Activated CD4-positive, alpha-beta T cell treated with anti-CD3 and anti-CD28 coated beads, Interleukin-2, amount 50 U/mL, for 48 hours (primary cell): ENCODE data around the gene PCSK6.
"Not testable (repeated sequence)": the region's sequence is repeated elsewhere in the genome, so short reads cannot be mapped to it uniquely, and the experiment has no call there.

Experiments used
- DNase-seq, 2 experiments: peaks; one replicate each; pipeline ENCODE4 v3.0.0-alpha.2; 2020

PCSK6 gene

DNA sequence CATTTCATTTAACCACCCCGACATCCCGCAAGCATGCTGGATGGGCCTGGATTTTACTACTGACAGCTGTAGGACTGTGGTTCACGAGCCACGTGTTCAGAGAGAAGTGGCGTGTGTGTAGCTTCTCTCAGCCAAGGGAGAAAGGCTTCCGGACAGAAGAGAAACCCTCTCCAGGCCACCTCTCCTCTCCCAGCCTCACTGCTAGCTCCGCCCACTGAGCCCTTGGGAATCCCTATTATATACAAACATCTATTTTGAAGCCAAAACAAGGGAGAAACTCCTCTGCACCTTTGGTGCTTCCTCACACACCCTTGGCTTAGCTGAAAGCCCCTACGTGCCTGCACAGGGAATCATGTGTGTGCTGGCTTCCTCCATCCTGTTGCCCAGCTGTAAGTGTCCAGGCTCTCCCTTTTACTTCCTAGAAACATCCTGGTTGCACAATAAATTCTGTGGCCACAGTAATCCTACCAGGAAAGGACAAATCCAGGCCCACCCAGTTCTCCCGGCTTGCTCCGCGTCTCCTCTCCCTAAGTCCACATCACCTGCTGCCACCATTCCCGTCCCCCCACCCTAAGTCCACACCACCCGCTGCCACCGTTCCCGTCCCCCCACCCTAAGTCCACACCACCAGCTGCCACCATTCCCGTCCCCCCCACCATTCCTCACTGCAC is 30.5 kb downstream of the PCSK6 start:
- no peak for DNase-seq

DNA sequence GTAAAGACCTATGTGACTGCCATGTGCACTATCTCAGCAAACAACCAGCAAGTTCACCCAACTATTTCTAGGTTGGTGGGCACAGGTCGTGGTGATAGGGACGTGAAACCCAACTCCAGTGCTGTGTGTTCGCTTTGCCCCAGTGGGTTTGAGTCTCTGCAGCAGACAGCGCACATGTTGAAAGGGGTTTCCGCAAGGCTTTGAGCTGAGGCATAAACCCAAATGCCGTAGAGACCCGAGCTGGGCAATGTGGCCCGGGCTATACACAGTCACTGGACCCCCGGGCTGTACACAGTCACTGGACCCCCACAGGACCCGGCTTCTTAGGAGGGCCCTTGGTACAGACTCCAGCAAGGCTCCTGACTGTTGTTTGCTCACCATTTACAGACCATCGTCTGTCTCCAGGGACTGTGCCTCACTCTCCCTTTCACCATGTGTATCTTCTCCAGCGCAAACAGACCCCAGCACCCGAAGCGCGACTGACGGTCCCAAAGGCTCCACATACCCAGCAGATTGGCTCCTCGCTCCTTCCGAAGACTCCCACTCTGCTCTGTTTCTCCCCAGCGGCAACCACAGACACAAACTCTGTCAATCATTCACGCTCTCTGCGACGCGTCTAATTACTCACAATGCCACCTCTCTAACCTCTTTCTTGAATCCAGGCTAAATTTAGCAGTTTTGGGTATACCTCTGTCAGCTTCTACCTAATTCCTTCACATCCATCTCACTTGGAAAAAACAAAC is 31.2 kb downstream of the PCSK6 start:
- DNase-seq, result no peak

GRCh38 chr15:101457696-101458095 is 31.8 kb downstream of the PCSK6 start:
- DNase-seq, result no peak

GRCh38 chr15:101456057-101456739 is 33.3 kb downstream of the PCSK6 start:
- DNase-seq, result no peak

GRCh38 chr15:101455291-101456025 is 34.0 kb downstream of the PCSK6 start:
- no peak for DNase-seq

- DNase-seq, result not testable (repeated sequence)
Observed at GRCh38 chr15:101454781-101455180, 34.7 kb downstream of the PCSK6 start.

DNA sequence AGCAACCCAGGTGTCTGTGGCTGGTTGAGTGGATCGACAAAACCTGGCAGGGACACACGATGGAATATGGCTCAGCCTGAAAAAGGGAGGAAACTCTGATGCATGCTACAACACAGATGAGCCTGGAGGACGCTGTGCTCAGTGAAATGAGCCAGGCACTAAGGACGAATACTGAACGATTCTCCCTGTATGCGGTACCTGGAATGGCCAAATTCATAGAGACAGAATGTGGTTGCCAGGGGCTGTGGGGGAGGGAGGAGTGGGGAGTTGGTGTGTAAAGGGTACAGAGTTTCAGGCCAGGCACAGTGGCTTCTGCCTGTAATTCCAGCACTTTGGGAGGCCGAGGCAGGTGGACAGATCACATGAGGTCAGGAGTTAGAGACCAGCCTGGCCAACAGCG is 35.1 kb downstream of the PCSK6 start:
- DNase-seq, result no peak

- DNase-seq, result no peak
Observed at GRCh38 chr15:101453123-101454120, 36.1 kb downstream of the PCSK6 start.

- DNase-seq, result no peak
Observed at GRCh38 chr15:101452572-101452971, 36.9 kb downstream of the PCSK6 start.

- no peak for DNase-seq
Observed at GRCh38 chr15:101451846-101452245, 37.7 kb downstream of the PCSK6 start.

DNA sequence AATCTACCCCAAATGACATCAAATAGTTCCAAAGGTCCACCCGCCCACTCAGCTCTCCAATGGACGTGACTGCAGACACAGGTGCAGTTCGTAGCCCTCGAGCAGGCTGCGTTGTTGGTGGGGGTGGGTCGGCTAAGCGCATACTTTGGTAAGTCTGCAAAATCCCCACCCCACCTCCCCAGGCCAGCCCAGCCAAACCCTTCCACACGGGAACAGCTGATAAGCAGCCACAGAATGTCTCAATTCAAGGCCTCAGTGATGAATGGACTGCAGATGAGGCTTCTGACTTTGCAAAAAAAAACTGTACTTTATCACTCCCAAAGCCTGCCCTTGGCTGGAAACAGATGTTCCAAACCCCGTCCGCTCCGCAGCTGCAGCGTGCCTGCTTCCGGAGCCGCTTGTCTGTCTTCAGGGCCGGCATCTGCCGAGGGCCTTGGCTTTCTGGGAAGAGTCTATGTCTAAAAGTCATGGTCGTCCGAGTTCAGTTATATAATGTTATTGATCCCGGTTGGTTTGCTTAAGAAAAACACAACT is 38.2 kb downstream of the PCSK6 start:
- peak; percentile 7 to 18 for DNase-seq

DNA sequence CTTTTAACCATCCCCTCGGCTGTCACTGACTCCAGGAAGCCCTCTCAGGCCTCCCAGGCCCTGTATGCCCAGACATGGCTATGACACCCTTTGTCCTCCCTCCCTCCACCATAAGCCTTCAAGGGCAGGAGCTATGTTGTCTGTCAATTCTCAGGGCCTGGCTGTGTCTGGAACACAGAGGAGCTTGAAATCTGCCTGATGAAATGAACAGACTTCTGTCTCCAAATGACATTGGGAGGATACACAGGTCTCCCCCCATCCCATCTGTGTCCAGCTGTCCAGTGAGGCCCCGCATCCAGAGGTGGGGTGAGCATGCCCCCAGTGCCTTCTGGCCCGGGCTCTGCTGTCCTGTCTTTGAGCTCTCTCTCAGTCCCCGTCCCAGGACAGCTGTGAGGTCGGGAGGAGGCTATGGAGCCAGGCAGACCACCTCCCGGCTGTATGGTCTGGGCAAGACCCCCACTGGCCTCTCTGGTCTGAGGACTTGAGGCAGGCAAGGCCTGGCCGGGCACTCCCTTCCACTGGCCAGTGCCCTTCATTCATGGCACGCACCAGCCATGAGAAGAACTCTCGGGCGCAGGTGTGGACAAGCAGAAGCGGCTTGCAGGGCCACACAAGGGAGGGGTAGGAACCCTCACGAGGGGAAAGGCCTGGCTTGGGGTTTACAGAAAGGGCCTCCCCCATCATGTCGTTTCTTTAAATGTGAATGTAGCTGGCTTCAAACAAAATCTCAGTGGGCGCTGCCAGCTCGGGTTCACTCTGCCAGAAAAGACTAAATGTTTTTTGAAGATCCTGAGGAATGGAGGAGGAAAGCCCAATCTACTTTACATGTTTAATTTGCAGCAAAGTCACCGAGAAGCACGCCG is 38.9 kb downstream of the PCSK6 start:
- no peak for DNase-seq

- DNase-seq, result no peak
Observed at GRCh38 chr15:101449471-101450402, 39.8 kb downstream of the PCSK6 start.

GRCh38 chr15:101448336-101448735 is 41.2 kb downstream of the PCSK6 start:
- DNase-seq, result no peak

DNA sequence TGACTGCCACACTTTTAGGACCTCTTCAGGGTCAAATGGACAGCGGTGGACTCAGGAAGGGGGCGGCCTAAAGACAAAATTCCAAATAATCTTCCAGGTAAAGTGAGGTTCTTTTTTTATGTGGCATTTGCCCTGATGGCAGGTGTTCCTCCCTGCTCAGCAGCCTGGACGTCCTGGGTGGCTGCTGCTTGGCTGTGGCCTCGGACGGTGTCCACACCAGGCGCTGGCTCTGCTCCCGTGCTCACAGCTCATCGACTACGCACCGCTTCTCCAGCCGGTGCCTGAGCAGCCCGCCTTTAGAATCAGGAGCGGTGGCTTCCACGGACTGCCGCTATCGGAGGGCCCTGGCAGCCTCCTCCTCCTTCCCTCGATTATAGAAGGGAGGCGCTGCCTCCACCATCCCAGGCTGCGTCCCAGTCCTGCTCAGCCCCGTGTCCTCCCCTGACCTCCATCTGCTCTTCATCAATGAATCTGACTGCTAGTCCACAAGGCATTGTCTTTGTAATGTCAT is 41.9 kb downstream of the PCSK6 start:
- no peak for DNase-seq

- DNase-seq, result no peak
Observed at GRCh38 chr15:101447168-101447533, 42.4 kb downstream of the PCSK6 start.

DNA sequence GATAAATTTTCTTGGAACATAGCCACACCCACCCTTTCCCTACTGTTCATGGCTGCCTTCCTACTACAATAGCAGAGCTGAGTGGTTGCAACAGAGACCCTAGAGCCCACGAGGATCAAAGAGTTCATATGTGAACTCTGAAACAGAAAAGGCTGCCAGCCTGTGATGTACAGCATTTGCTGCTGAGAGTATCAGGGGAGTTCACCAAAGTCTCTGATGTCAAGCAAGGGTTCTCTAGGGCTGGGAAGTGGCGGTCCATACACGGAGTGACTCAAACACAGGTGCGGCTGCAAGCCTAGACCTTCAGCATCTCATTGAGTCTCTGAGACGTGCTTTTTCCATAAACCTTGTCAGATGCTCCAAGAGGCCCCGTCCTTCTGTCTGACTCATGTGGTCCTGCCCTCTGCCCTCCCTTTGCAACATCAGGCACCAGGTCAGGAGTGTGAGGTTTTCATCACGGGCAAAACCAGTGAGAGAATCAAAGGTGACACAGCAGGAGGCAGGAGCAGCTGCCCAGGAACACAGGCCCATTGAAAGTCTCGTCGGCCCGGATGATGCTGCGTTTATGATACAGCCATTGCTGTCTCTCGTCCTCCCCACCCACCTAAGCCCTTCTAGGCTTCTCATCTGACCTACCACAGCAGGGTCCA is 42.9 kb downstream of the PCSK6 start:
- no peak for DNase-seq

DNA sequence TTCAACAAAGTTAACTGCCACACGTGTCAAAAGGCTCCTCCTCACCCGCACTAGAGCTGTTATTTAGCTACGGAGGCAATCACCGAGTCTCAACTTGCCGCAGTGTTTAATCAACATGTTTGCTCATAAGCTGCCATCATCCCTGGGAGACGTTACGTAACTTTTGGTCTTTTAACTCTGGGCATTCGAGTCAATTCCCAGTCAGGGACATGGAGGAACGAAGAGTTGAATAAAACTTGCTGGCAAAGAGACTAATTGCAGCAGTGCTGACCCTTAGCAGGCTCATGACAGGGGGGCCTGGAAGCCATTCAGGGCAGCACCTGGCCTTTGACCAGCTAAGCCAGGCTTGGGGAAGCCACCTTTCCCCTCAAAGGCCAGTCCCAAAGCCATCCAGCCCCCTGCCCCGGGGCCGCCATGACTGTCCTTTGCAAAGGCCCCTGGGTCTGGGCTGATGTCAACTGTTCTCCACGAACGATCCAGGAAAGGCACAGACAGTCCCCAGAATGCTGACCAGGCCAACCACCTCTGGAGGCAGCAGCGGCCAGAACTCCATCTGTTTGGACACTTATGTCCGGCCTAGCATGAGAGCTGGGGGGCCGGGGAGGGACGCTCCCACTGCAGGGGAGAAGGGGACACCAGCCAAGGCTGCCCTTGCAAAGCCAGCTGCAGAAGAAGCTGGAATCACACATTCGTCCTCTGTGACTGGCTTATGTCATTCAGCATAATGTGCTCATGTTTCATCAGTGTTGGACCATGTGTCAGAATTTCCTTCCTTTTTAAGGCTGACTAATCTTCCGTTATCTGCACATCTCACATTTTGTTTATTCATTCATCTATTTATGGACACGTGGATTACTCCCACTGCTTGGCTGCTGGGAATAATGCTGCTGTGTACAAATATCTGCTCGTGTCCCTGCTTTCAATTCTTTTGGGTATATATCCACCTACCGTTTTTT is 43.7 kb downstream of the PCSK6 start:
- no peak for DNase-seq
